Activated CD4-positive, alpha-beta memory T cell treated with anti-CD3 and anti-CD28 coated beads for 36 hours (primary cell): ENCODE data around the gene SIGLEC1. TPM values are rescaled to one million over a fixed set of nuclear protein-coding genes. Genes with fewer than 3 reads are reported as not detected.

Source experiments
- CTCF ChIA-PET: fragments of 350-600 bp; sonication (Branson Sonifier 250); formaldehyde crosslinking; loops from one replicate; lab custom pipeline; 2021; ENCODE audit warnings: antibody characterized with exemption, inconsistent platforms; lab: Charles Lee
- POLR2A ChIA-PET: fragments of 350-600 bp; sonication (Branson Sonifier 250); formaldehyde crosslinking; loops from one replicate; lab custom pipeline; 2021; ENCODE audit warnings: antibody characterized with exemption; lab: Charles Lee
- DNase-seq: peaks from one replicate; pipeline ENCODE4 v3.0.0-alpha.2; 2020
- H3K27ac Mint-ChIP-seq: one replicate; pipeline ENCODE4 v1.8.0; 2021; ENCODE audit warnings: mixed read lengths
- H3K27me3 Mint-ChIP-seq: one replicate; pipeline ENCODE4 v1.8.0; 2021; ENCODE audit warnings: mixed read lengths
- H3K36me3 Mint-ChIP-seq: one replicate; pipeline ENCODE4 v1.8.0; 2021; ENCODE audit warnings: mixed read lengths
- H3K4me1 Mint-ChIP-seq: one replicate; pipeline ENCODE4 v1.8.0; 2021; ENCODE audit warnings: low read depth, mixed read lengths
- H3K4me3 Mint-ChIP-seq: one replicate; pipeline ENCODE4 v1.8.0; 2021; ENCODE audit warnings: mild to moderate bottlenecking, mixed read lengths
- H3K9me3 Mint-ChIP-seq: one replicate; pipeline ENCODE4 v1.8.0; 2021; ENCODE audit warnings: mixed read lengths
- intact Hi-C: fragments of 100-400 bp; cut with micrococcal nuclease; formaldehyde crosslinking; loops from one replicate; pipeline ENCODE4 v1.15.1; 2023
- total RNA-seq, 2 experiments: library from RNA; stranded (reverse); gene quantifications; one replicate each; pipeline ENCODE4 v1.2.3, GENCODE V29; 2021

SIGLEC1 gene
- total RNA-seq, 2 experiments from 2014 or later: 0.07 TPM; not detected in 1

DNA sequence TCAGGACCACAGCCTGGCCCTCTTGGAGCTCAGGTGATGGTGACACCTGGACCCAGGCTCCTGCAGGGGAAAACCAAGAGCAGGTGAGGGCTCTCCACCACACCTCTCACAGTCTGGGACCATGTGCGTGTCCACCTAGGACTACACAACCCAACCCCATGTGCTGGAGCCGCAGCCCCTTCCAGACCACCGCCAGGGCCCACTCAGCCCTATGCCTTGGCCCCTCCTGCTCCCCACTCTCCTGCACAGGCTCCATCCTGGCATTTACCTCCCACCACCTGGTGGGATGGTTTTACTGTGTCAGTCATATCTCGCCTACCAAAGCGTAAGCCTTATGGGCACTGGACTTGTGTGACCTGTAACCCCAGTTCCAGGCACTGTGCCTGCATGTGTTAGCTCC, 17.5 kb downstream of the SIGLEC1 start:
- Mint-ChIP-seq H3K4me1 (no peaks in the 10 kb centered on the region), H3K27ac (no peak overlapping the region), H3K27me3 (no peaks in the 10 kb centered on the region), H3K9me3 (peaks cover 3% of the 10 kb centered on the region), H3K36me3 (no peaks in the 10 kb centered on the region), H3K4me3 (no peak overlapping the region)
- ChIA-PET POLR2A (no interaction called here), CTCF (interaction anchor here (0.6 to 3.0 kb wide), 4 partner anchors 16 to 336 kb away, joined by 3 to 16 read pairs (median 4); no protein-coding TSS in a partner anchor)
- intact Hi-C loops: no loop called here
- no peak for DNase-seq

DNA sequence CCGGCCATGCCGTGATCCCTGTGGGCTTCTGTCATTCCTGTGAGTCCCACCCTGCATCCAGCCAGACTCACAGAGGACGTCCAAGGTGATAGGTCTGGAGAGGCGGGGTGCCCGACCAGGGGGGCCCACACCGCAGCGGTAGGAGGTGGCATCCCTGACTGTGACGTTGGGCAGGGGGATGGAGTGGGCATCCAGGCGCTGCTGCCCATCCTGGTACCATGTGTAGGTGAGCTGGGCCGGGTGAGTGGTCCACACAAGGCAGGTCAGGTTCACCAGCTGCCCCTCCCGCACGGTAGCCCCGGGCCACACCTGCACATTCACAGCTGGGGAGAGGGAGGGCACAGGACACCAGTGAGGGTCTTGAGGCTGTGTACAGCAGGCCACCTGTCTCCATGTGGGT, 19.0 kb downstream of the SIGLEC1 start:
- DNase-seq: no peak
- no peak overlapping the region for H3K4me3 Mint-ChIP-seq
- H3K4me1 Mint-ChIP-seq: no peaks in the 10 kb centered on the region
- ChIA-PET CTCF (interaction anchor here (1.3 to 3.0 kb wide), 2 partner anchors 16 to 17 kb away, joined by 7 to 16 read pairs; no protein-coding TSS in a partner anchor), POLR2A (interaction anchor here (0.5 kb wide), 1 partner anchor 55 kb away, joined by 3 read pairs; no protein-coding TSS in a partner anchor)
- H3K36me3 Mint-ChIP-seq: no peaks in the 10 kb centered on the region
- intact Hi-C loops: no loop called here
- H3K27ac Mint-ChIP-seq: no peak overlapping the region
- no peaks in the 10 kb centered on the region for H3K27me3 Mint-ChIP-seq
- H3K9me3 Mint-ChIP-seq: peaks cover 3% of the 10 kb centered on the region

DNA sequence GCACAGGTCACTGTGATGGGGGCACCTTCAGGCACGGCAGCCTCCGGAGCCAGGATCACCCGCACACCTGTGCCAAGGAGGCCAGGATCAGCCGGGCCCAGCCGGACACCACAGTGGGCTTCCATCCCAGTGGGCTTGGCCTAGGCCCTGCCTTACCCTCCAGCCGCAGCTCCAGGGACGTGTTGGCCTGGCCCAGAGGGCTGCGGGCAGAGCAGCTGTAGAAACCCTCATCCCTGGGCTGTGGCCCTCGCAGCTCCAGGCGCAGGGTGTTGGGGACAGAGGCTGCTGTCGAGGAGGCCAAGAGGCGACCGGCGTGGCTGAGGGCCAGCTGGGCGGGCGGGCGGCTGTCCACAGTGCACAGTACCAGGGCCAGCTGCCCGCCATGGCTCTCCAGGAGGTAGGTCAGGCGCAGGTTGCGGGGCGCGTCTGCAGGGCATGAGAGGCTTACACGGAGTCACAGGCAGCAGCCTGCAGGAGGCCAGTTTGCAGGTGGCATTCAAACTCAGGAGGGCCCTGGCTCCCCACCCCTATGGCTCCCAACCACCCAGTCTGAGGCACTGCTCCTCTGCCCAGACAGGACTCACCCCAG, 19.6 kb downstream of the SIGLEC1 start:
- intact Hi-C loops: no loop called here
- CTCF ChIA-PET: interaction anchor here (1.3 to 1.8 kb wide), 2 partner anchors 16 to 18 kb away, joined by 7 read pairs; no protein-coding TSS in a partner anchor
- POLR2A ChIA-PET: no interaction called here

DNA sequence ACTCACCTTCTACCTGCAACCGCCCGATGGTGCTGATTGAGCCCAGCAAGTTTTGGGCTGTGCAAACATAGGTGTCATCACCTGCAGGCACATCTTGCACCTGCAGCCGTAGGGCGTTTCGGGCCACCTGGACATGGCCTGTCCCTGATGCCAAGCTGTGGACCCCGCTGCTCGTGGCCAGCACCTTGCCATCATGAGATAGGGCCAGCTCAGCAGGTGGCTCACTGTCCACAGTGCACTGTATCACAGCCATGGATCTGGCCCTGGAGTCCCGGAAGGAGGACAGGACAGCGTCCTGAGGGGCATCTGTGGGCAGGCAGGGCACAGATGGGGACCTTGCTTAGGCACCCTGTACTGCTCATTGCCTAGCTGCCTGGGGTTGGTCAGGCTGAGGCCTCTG, 20.5 kb downstream of the SIGLEC1 start:
- H3K27me3 Mint-ChIP-seq: peaks cover 2% of the 10 kb centered on the region
- intact Hi-C loops: no loop called here
- CTCF ChIA-PET: interaction anchor here (1.8 kb wide), 1 partner anchor 15 kb away, joined by 7 read pairs; no protein-coding TSS in a partner anchor

More for the DNA sequence above, 19.6 kb downstream of the SIGLEC1 start:
- no peak overlapping the region for H3K4me3 Mint-ChIP-seq
- no peak overlapping the region for H3K27ac Mint-ChIP-seq
- no peaks in the 10 kb centered on the region for H3K27me3 Mint-ChIP-seq
- DNase-seq: no peak
- H3K4me1 Mint-ChIP-seq: no peaks in the 10 kb centered on the region
- no peaks in the 10 kb centered on the region for H3K36me3 Mint-ChIP-seq
- H3K9me3 Mint-ChIP-seq: peaks cover 3% of the 10 kb centered on the region

DNA sequence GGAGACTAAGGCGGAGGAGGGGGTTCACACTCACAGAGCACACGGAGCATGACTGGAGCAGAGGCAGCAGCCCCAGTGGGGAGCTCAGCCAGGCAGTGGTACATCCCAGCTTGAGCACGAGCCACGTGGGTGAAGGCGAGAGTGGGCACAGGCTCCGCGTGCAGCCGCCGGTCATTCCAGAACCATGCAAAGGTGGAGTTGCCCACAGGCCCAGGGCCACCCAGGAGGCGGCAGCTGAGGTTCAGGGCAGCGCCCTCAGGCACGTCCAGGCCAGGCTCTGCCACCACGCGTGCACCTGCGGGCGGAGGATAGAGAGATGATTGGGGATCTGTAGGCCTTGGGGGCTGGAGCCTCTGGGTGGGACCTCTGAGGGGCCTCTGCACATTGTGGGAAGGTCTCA, 21.1 kb downstream of the SIGLEC1 start:
- no peak overlapping the region for H3K4me3 Mint-ChIP-seq
- peaks cover 1% of the 10 kb centered on the region for H3K9me3 Mint-ChIP-seq
- intact Hi-C loops: no loop called here
- CTCF ChIA-PET: interaction anchor here (1.8 kb wide), 1 partner anchor 15 kb away, joined by 7 read pairs; no protein-coding TSS in a partner anchor
- H3K36me3 Mint-ChIP-seq: no peaks in the 10 kb centered on the region
- H3K27me3 Mint-ChIP-seq: peaks cover 2% of the 10 kb centered on the region
- H3K27ac Mint-ChIP-seq: no peak overlapping the region
- no peaks in the 10 kb centered on the region for H3K4me1 Mint-ChIP-seq
- POLR2A ChIA-PET: no interaction called here
- DNase-seq: no peak

More for the DNA sequence above, 20.5 kb downstream of the SIGLEC1 start:
- POLR2A ChIA-PET: no interaction called here
- H3K4me3 Mint-ChIP-seq: no peak overlapping the region
- no peaks in the 10 kb centered on the region for H3K36me3 Mint-ChIP-seq
- H3K9me3 Mint-ChIP-seq: peaks cover 3% of the 10 kb centered on the region
- DNase-seq: no peak
- no peaks in the 10 kb centered on the region for H3K4me1 Mint-ChIP-seq
- no peak overlapping the region for H3K27ac Mint-ChIP-seq

GRCh38 chr20:3690413-3690812, 22.0 kb downstream of the SIGLEC1 start:
- H3K27me3 Mint-ChIP-seq: peaks cover 7% of the 10 kb centered on the region
- H3K4me1 Mint-ChIP-seq: no peaks in the 10 kb centered on the region
- POLR2A ChIA-PET: no interaction called here
- H3K27ac Mint-ChIP-seq: no peak overlapping the region
- H3K36me3 Mint-ChIP-seq: no peaks in the 10 kb centered on the region
- H3K9me3 Mint-ChIP-seq: no peaks in the 10 kb centered on the region
- intact Hi-C loops: no loop called here
- H3K4me3 Mint-ChIP-seq: no peak overlapping the region
- no peak for DNase-seq
- CTCF ChIA-PET: no interaction called here

GRCh38 chr20:3689978-3690377, 22.4 kb downstream of the SIGLEC1 start:
- intact Hi-C loops: no loop called here
- POLR2A ChIA-PET: no interaction called here
- no peak overlapping the region for H3K4me3 Mint-ChIP-seq
- H3K4me1 Mint-ChIP-seq: no peaks in the 10 kb centered on the region
- H3K36me3 Mint-ChIP-seq: no peaks in the 10 kb centered on the region
- no peak for DNase-seq
- CTCF ChIA-PET: interaction anchor here (1.3 to 2.0 kb wide), 2 partner anchors 13 to 21 kb away, joined by 3 to 6 read pairs; no protein-coding TSS in a partner anchor
- no peaks in the 10 kb centered on the region for H3K9me3 Mint-ChIP-seq
- peaks cover 9% of the 10 kb centered on the region for H3K27me3 Mint-ChIP-seq
- H3K27ac Mint-ChIP-seq: no peak overlapping the region

GRCh38 chr20:3687655-3688054, 24.7 kb downstream of the SIGLEC1 start:
- H3K4me3 Mint-ChIP-seq: no peak overlapping the region
- ChIA-PET CTCF (interaction anchor here (1.4 to 1.5 kb wide), 3 partner anchors 10 to 61 kb away, joined by 4 to 9 read pairs (median 4); no protein-coding TSS in a partner anchor), POLR2A (interaction anchor here (0.7 kb wide), 1 partner anchor 18 kb away, joined by 3 read pairs; no protein-coding TSS in a partner anchor)
- no peak overlapping the region for H3K27ac Mint-ChIP-seq
- DNase-seq: no peak
- intact Hi-C loops: no loop called here
- no peaks in the 10 kb centered on the region for H3K9me3 Mint-ChIP-seq
- H3K27me3 Mint-ChIP-seq: peaks cover 13% of the 10 kb centered on the region
- no peaks in the 10 kb centered on the region for H3K36me3 Mint-ChIP-seq
- H3K4me1 Mint-ChIP-seq: no peaks in the 10 kb centered on the region

DNA sequence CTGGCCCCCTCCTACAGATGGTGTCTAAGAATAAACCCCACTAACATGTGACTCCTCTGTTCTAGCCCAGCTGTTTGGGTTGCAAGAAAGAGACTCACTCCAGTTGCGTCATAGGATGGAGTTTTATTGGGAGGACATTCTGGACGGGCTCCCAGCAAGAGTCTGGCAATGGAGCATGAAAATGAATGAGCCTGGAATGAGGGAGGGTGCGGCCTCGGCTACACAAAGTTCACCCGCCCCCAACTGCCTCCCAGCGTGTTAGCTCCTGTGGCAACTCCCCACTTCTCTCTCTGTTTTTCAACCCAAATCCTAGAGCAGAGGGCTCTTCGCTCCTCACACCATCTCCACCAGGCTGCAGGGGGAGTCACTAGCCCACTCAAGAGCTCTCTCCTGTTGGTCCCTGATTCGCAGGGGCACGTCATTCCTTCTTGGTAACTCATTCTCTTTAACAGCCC, 25.5 kb downstream of the SIGLEC1 start:
- H3K27me3 Mint-ChIP-seq: peaks cover 16% of the 10 kb centered on the region
- intact Hi-C loops: no loop called here
- no peak for DNase-seq
- H3K9me3 Mint-ChIP-seq: no peaks in the 10 kb centered on the region
- no peaks in the 10 kb centered on the region for H3K4me1 Mint-ChIP-seq
- H3K36me3 Mint-ChIP-seq: no peaks in the 10 kb centered on the region
- no peak overlapping the region for H3K27ac Mint-ChIP-seq
- no peak overlapping the region for H3K4me3 Mint-ChIP-seq
- ChIA-PET CTCF (interaction anchor here (1.4 to 1.5 kb wide), 3 partner anchors 10 to 62 kb away, joined by 4 to 9 read pairs (median 4); no protein-coding TSS in a partner anchor), POLR2A (interaction anchor here (0.7 kb wide), 1 partner anchor 19 kb away, joined by 3 read pairs; no protein-coding TSS in a partner anchor)

- POLR2A ChIA-PET: no interaction called here
Observed at GRCh38 chr20:3686421-3686820, 26.0 kb downstream of the SIGLEC1 start.

GRCh38 chr20:3685341-3685740, 27.1 kb downstream of the SIGLEC1 start:
- no peaks in the 10 kb centered on the region for H3K4me1 Mint-ChIP-seq
- H3K27ac Mint-ChIP-seq: no peak overlapping the region
- H3K27me3 Mint-ChIP-seq: peaks cover 26% of the 10 kb centered on the region
- H3K36me3 Mint-ChIP-seq: no peaks in the 10 kb centered on the region
- DNase-seq: no peak
- intact Hi-C loops: no loop called here
- H3K4me3 Mint-ChIP-seq: no peak overlapping the region
- ChIA-PET CTCF (interaction anchor here (1.3 to 2.0 kb wide), 2 partner anchors 9 to 26 kb away, joined by 3 to 6 read pairs; no protein-coding TSS in a partner anchor), POLR2A (interaction anchor here (0.5 kb wide), 1 partner anchor 146 kb away, joined by 3 read pairs; no protein-coding TSS in a partner anchor)
- no peaks in the 10 kb centered on the region for H3K9me3 Mint-ChIP-seq

More at GRCh38 chr20:3686421-3686820, 26.0 kb downstream of the SIGLEC1 start:
- H3K27me3 Mint-ChIP-seq: peaks cover 16% of the 10 kb centered on the region
- no peak for DNase-seq
- no peak overlapping the region for H3K4me3 Mint-ChIP-seq
- CTCF ChIA-PET: interaction anchor here (1.4 to 2.0 kb wide), 3 partner anchors 10 to 63 kb away, joined by 4 to 6 read pairs (median 4); no protein-coding TSS in a partner anchor
- no peaks in the 10 kb centered on the region for H3K9me3 Mint-ChIP-seq
- H3K27ac Mint-ChIP-seq: no peak overlapping the region
- intact Hi-C loops: no loop called here
- H3K36me3 Mint-ChIP-seq: no peaks in the 10 kb centered on the region
- H3K4me1 Mint-ChIP-seq: no peaks in the 10 kb centered on the region
